Measurements from ENCODE around the gene LDHAL6A.

The LDHAL6A gene

GRCh38 chr11:18490736-18491485 is 35.3 kb downstream of the LDHAL6A start:
- DNase-seq, result no peak

- DNase-seq, result no peak
These were observed 36.3 kb downstream of the LDHAL6A start for GRCh38 chr11:18491924-18492323.

- no peak for DNase-seq
These were observed 37.2 kb downstream of the LDHAL6A start for GRCh38 chr11:18492888-18493287.

GRCh38 chr11:18493310-18493709 is 37.7 kb downstream of the LDHAL6A start:
- no peak for DNase-seq

- DNase-seq, result no peak
These were observed 39.6 kb downstream of the LDHAL6A start for GRCh38 chr11:18495271-18495670.

GRCh38 chr11:18495703-18496102 is 40.0 kb downstream of the LDHAL6A start:
- DNase-seq, result no peak

- no peak for DNase-seq
These were observed 42.4 kb downstream of the LDHAL6A start for GRCh38 chr11:18498039-18498438.

GRCh38 chr11:18501629-18502028 is 46.0 kb downstream of the LDHAL6A start:
- DNase-seq, result no peak

- DNase-seq, result no peak
These were observed 46.7 kb downstream of the LDHAL6A start for GRCh38 chr11:18502352-18502751.

- DNase-seq, result no peak
These were observed 65.5 kb downstream of the LDHAL6A start for GRCh38 chr11:18521122-18521521.

GRCh38 chr11:18522388-18522787 is 66.7 kb downstream of the LDHAL6A start:
- DNase-seq, result no peak

- no peak for DNase-seq
These were observed 67.4 kb downstream of the LDHAL6A start for GRCh38 chr11:18523084-18523483.

GRCh38 chr11:18524248-18524647 is 68.6 kb downstream of the LDHAL6A start:
- DNase-seq, result no peak

- no peak for DNase-seq
These were observed 70.5 kb downstream of the LDHAL6A start for GRCh38 chr11:18526130-18526520.

- peak; percentile 82 to 92 (median 90) for DNase-seq
These were observed 71.1 kb downstream of the LDHAL6A start, which contains the start of gene TSG101 for GRCh38 chr11:18526521-18527296. Gene TSG101 (minus strand): TSS chr11:18526942. CDS start chr11:18526816, 126 bp downstream.

- peak in 1 of 5 donors; percentile 16 for DNase-seq
These were observed 71.9 kb downstream of the LDHAL6A start for GRCh38 chr11:18527512-18527911.
